Body of pancreas (tissue), 4 donors: Measurements from ENCODE around the gene POSTN.

Experiments used
- POLR2A ChIP-seq, 3 donors: fragments of 450-650 bp; IDR thresholded peaks; one replicate each; pipeline ENCODE4 v1.6.1; 2016; ENCODE audit warnings: antibody characterized with exemption in 3 of 3, mild to moderate bottlenecking in 2 of 3
- TF ChIP-seq, protein P1 (sequence below), 7 experiments: fragments of 450-650 bp in 4 of 7; fragments of 200-600 bp in 3 of 7; sonication (generic) in 3 of 7; IDR thresholded peaks; one replicate each; pipeline ENCODE4 v1.5.1; 2016 to 2019; ENCODE audit warnings: antibody characterized with exemption in 7 of 7

DNA sequence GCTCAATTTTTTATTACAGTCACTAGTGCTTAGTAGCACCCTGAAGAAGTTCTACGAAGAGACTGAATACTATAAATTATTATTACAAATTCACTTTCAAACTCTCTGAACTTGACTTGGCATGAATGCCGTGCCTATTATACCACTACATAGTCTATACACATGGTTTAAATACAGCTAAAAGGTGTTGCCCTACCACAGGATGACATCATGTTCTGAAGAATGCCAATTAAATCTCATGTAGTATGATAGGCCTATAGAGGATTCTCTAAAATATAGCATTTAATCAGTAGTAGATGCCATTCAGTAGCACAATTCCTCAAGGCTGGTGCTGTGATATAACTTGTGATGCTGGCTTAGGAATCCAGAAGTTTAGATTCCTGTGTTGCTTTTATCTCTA is 16.7 kb upstream of the POSTN start:
- no peak for TF ChIP-seq POLR2A (IDR thresholded peaks at IDR 0.05)
- TF ChIP-seq, protein P1, sequence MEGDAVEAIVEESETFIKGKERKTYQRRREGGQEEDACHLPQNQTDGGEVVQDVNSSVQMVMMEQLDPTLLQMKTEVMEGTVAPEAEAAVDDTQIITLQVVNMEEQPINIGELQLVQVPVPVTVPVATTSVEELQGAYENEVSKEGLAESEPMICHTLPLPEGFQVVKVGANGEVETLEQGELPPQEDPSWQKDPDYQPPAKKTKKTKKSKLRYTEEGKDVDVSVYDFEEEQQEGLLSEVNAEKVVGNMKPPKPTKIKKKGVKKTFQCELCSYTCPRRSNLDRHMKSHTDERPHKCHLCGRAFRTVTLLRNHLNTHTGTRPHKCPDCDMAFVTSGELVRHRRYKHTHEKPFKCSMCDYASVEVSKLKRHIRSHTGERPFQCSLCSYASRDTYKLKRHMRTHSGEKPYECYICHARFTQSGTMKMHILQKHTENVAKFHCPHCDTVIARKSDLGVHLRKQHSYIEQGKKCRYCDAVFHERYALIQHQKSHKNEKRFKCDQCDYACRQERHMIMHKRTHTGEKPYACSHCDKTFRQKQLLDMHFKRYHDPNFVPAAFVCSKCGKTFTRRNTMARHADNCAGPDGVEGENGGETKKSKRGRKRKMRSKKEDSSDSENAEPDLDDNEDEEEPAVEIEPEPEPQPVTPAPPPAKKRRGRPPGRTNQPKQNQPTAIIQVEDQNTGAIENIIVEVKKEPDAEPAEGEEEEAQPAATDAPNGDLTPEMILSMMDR (IDR thresholded peaks at IDR 0.05): no peak
